SU-DHL-6 (cell line): ENCODE data around the gene SLC27A1.

Source experiments
- H2AFZ ChIP-seq: fragments of 200-600 bp; sonication (generic); 2 replicates; pipeline ENCODE4 v1.6.1; 2014; ENCODE audit warnings: low read depth, mild to moderate bottlenecking, moderate library complexity, mixed read lengths, antibody characterized with exemption, low read length; ENCODE audit not compliant: severe bottlenecking
- H3F3A ChIP-seq: fragments of 200-600 bp; shearing (Covaris generic); 2 replicates; pipeline ENCODE4 v1.6.0; 2016; ENCODE audit warnings: antibody characterized with exemption, mild to moderate bottlenecking; ENCODE audit not compliant: insufficient read depth
- H3K27ac ChIP-seq: fragments of 200-600 bp; sonication (generic); 2 replicates; pipeline ENCODE4 v1.5.1; 2016; ENCODE audit warnings: low read depth, mild to moderate bottlenecking, low read length, moderate library complexity, mixed read lengths
- H3K27me3 ChIP-seq: fragments of 200-600 bp; sonication (generic), shearing (Covaris generic); 2 replicates; pipeline ENCODE4 v1.6.0; 2014; ENCODE audit warnings: mild to moderate bottlenecking, low read length
- H3K36me3 ChIP-seq: fragments of 200-600 bp; sonication (generic); 2 replicates; pipeline ENCODE4 v1.6.1; 2014; ENCODE audit warnings: mild to moderate bottlenecking, low read length, mixed read lengths
- H3K4me2 ChIP-seq: fragments of 300-600, 200-600 bp; shearing (Covaris generic), sonication (generic); 2 replicates; pipeline ENCODE4 v1.6.0; 2014; ENCODE audit warnings: low read length, low read depth, mild to moderate bottlenecking; ENCODE audit not compliant: poor library complexity, severe bottlenecking
- H3K4me3 ChIP-seq: fragments of 200-600 bp; sonication (generic); 2 replicates; pipeline ENCODE4 v1.5.1; 2014; ENCODE audit warnings: antibody characterized with exemption, low read length, mild to moderate bottlenecking, mixed read lengths; ENCODE audit not compliant: insufficient read depth, poor library complexity, severe bottlenecking
- H3K79me2 ChIP-seq: fragments of 200-600 bp; sonication (generic); 2 replicates; pipeline ENCODE4 v1.6.1; 2014; ENCODE audit warnings: mild to moderate bottlenecking, low read length, moderate library complexity; ENCODE audit not compliant: insufficient read depth
- H3K9ac ChIP-seq: fragments of 200-600 bp; sonication (generic); 2 replicates; pipeline ENCODE4 v1.7.0; 2014; ENCODE audit warnings: mild to moderate bottlenecking, low read length
- H3K9me2 ChIP-seq: fragments of 200-600 bp; sonication (generic); replicated peaks from 2 replicates; pipeline ENCODE4 v1.6.1; 2014; ENCODE audit warnings: low read length; ENCODE audit not compliant: insufficient read depth
- H3K9me3 ChIP-seq: fragments of 200-600 bp; sonication (generic); 2 replicates; pipeline ENCODE4 v1.6.1; 2014; ENCODE audit warnings: low read length, mixed read lengths; ENCODE audit not compliant: insufficient read depth
- H4K20me1 ChIP-seq: fragments of 200-600 bp; sonication (generic); 2 replicates; pipeline ENCODE4 v1.6.1; 2014; ENCODE audit warnings: low read depth, mild to moderate bottlenecking, antibody characterized with exemption, low read length, moderate library complexity, mixed read lengths
- EZH2phosphoT487 ChIP-seq: fragments of 200-600 bp; sonication (generic), shearing (Covaris generic); conservative IDR thresholded peaks from 2 replicates; pipeline ENCODE4 v1.6.1; 2018; ENCODE audit warnings: mild to moderate bottlenecking, antibody characterized with exemption, low read length, moderate library complexity, mixed read lengths
- TF ChIP-seq, protein P1 (sequence below): fragments of 200-600 bp; sonication (generic); IDR thresholded peaks from one replicate; pipeline ENCODE4 v1.5.1; 2017; ENCODE audit warnings: antibody characterized with exemption, mild to moderate bottlenecking, low read length, moderate library complexity; ENCODE audit not compliant: insufficient read depth, poor library complexity, severe bottlenecking

The SLC27A1 gene

DNA sequence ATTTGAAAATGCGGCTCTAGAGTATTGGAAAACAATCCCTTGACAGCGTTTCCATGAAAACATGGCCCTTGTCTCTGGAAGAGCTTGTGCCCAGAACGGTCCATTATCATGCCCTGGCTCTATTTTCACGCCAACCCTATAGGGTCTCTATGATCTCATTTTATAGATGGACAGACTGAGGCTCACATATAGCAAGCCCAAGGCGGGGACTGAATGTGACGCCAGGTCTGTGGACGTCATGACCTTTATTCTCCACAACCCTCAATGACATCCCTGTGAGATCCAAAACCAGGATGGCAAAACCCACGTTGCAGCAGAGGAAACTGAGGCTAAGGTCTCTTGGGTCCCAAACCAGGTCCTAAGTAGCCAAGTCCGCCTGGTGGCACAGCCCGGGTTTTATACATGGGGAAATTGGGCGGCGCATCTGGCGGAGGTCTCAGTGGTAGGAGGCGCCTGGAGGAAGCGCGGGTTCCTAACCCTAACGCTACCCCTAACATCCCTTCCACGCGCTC lies 84.7 kb downstream of the SLC27A1 start:
- Histone ChIP-seq H3K79me2 (peaks cover 20% of the 10 kb centered on the region), H3K4me3 (peak overlapping the region; percentile 94), H3F3A (peaks cover 24% of the 10 kb centered on the region), H2AFZ (peak overlapping the region; percentile 79), H3K4me2 (peak overlapping the region; percentile 81), H3K9ac (peak overlapping the region; percentile 98), H3K27ac (peak overlapping the region; percentile 44; the same call in 1 of the 2 replicates), H3K9me3 (no peaks in the 10 kb centered on the region), H3K9me2 (no peaks in the 10 kb centered on the region), H4K20me1 (no peaks in the 10 kb centered on the region), H3K36me3 (peaks cover 5% of the 10 kb centered on the region; the same call in 1 of the 2 replicates), H3K27me3 (no peaks in the 10 kb centered on the region)
- TF ChIP-seq, protein P1, sequence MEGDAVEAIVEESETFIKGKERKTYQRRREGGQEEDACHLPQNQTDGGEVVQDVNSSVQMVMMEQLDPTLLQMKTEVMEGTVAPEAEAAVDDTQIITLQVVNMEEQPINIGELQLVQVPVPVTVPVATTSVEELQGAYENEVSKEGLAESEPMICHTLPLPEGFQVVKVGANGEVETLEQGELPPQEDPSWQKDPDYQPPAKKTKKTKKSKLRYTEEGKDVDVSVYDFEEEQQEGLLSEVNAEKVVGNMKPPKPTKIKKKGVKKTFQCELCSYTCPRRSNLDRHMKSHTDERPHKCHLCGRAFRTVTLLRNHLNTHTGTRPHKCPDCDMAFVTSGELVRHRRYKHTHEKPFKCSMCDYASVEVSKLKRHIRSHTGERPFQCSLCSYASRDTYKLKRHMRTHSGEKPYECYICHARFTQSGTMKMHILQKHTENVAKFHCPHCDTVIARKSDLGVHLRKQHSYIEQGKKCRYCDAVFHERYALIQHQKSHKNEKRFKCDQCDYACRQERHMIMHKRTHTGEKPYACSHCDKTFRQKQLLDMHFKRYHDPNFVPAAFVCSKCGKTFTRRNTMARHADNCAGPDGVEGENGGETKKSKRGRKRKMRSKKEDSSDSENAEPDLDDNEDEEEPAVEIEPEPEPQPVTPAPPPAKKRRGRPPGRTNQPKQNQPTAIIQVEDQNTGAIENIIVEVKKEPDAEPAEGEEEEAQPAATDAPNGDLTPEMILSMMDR, result no peak
- no peak for TF ChIP-seq EZH2phosphoT487

DNA sequence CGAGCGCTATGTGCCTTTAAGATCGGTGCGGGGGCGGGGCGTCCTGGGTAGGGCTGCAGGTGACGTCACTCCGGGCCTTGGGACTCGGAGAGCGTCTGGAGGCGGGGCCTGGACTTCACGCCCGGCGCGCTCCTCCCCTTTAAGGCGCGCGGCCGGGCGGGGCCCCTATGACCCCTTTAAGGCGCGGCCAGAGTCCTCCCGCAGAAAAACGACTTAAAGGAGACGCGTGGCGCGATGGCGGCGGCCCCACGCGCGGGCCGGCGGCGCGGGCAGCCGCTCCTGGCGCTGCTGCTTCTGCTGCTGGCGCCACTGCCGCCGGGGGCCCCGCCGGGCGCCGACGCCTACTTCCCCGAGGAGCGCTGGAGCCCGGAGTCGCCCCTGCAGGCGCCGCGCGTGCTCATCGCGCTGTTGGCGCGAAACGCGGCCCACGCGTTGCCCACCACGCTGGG lies 85.2 kb downstream of the SLC27A1 start, which contains the start of gene COLGALT1:
TSS of gene COLGALT1 (plus strand) at position 170 of the 449 bp plus-strand sequence. CDS start at position 235, 65 bp downstream.
- peak within 1 kb of the TSS; percentile 98 for H3K9ac ChIP-seq
- no peaks in the 10 kb centered on the region for H3K9me2 ChIP-seq
- H3K9me3 ChIP-seq, result no peaks in the 10 kb centered on the region
- H3K36me3 ChIP-seq, result peaks cover 5% of the 10 kb centered on the region; the same call in 1 of the 2 replicates
- H3K79me2 ChIP-seq, result peaks cover 20% of the 10 kb centered on the region
- H3K4me3 ChIP-seq, result peak within 1 kb of the TSS; percentile 94
- no peak for TF ChIP-seq EZH2phosphoT487
- TF ChIP-seq, protein P1, result no peak
- H2AFZ ChIP-seq, result peak within 1 kb of the TSS; percentile 79
- no peaks in the 10 kb centered on the region for H3K27me3 ChIP-seq
- H3F3A ChIP-seq, result peaks cover 24% of the 10 kb centered on the region
- peak within 1 kb of the TSS; percentile 64 for H3K27ac ChIP-seq
- H4K20me1 ChIP-seq, result no peaks in the 10 kb centered on the region
- peak within 1 kb of the TSS; percentile 86 for H3K4me2 ChIP-seq
